ENCODE data around the gene CUBN.

- no peak for TF ChIP-seq BRCA1 (CRISPR knock-in tag; IDR thresholded peaks at IDR 0.05)
- TF ChIP-seq RELA (CRISPR knock-in tag; IDR thresholded peaks at IDR 0.05), result no peak
Measured at GRCh38 chr10:16896993-16897392, 232.6 kb downstream of the CUBN start.
